IMR-90 (cell line): ENCODE data around the gene NQO2.

Source experiments
- BHLHE40 ChIP-seq: fragments of 150-350 bp; IDR thresholded peaks from 2 replicates; pipeline ENCODE4 v1.6.1; 2016; ENCODE audit warnings: mild to moderate bottlenecking, low read depth, low read length
- CEBPB ChIP-seq: IDR thresholded peaks from 2 replicates; pipeline ENCODE4 v1.6.1; 2012; ENCODE audit warnings: low read depth, low read length, improper control_type of control experiment
- CHD1 ChIP-seq: IDR thresholded peaks from 2 replicates; pipeline ENCODE4 v1.6.1; 2012; ENCODE audit warnings: low read depth, low read length, improper control_type of control experiment
- CTCF ChIP-seq: conservative IDR thresholded peaks from 2 replicates; pipeline ENCODE4 v1.5.1; 2012; ENCODE audit warnings: mild to moderate bottlenecking, low read depth, low read length, improper control_type of control experiment
- ELK1 ChIP-seq: fragments of 150-350 bp; IDR thresholded peaks from 2 replicates; pipeline ENCODE4 v1.6.1; 2016; ENCODE audit warnings: low read depth, mild to moderate bottlenecking, low read length, moderate library complexity, borderline replicate concordance
- FOS ChIP-seq: fragments of 150-350 bp; IDR thresholded peaks from 2 replicates; pipeline ENCODE4 v1.6.1; 2016; ENCODE audit warnings: low read depth, low read length
- MAZ ChIP-seq: IDR thresholded peaks from 2 replicates; pipeline ENCODE4 v1.6.1; 2012; ENCODE audit warnings: low read depth, mild to moderate bottlenecking, low read length, improper control_type of control experiment, moderate library complexity, borderline replicate concordance
- MXI1 ChIP-seq: IDR thresholded peaks from 2 replicates; pipeline ENCODE4 v1.6.1; 2012; ENCODE audit warnings: low read depth, mild to moderate bottlenecking, low read length, moderate library complexity, borderline replicate concordance
- NFE2L2 ChIP-seq: fragments of 150-350 bp; IDR thresholded peaks from 2 replicates; pipeline ENCODE4 v1.6.1; 2016; ENCODE audit warnings: low read depth, mild to moderate bottlenecking, low read length
- POLR2A ChIP-seq: IDR thresholded peaks from 2 replicates; pipeline ENCODE4 v1.6.1; 2012; ENCODE audit warnings: mild to moderate bottlenecking, low read depth, low read length
- RAD21 ChIP-seq: IDR thresholded peaks from 2 replicates; pipeline ENCODE4 v1.6.1; 2012; ENCODE audit warnings: low read length, improper control_type of control experiment
- RCOR1 ChIP-seq: IDR thresholded peaks from 2 replicates; pipeline ENCODE4 v1.6.1; 2012; ENCODE audit warnings: mild to moderate bottlenecking, low read length, improper control_type of control experiment; ENCODE audit not compliant: insufficient replicate concordance
- USF2 ChIP-seq: fragments of 150-350 bp; IDR thresholded peaks from 2 replicates; pipeline ENCODE4 v1.6.1; 2017; ENCODE audit warnings: mild to moderate bottlenecking, antibody characterized with exemption, low read length, low read depth

GRCh38 chr6:2962636-2963035 lies 37.1 kb upstream of the NQO2 start:
- TF ChIP-seq CTCF, result no peak
- no peak for TF ChIP-seq RAD21
- TF ChIP-seq POLR2A, result no peak
- no peak for TF ChIP-seq BHLHE40
- TF ChIP-seq CEBPB, result no peak
- TF ChIP-seq RCOR1, result no peak
- TF ChIP-seq USF2, result no peak
- no peak for TF ChIP-seq CHD1
- no peak for TF ChIP-seq MAZ
- TF ChIP-seq MXI1, result no peak
- no peak for TF ChIP-seq NFE2L2
- no peak for TF ChIP-seq ELK1
- no peak for TF ChIP-seq FOS
